HepG2 (cell line): ENCODE results near the gene KLKB1. TPM values are rescaled to one million over a fixed set of nuclear protein-coding genes. Genes with fewer than 3 reads are reported as not detected.

Source experiments
- ARID5B ChIP-seq: IDR thresholded peaks from 2 replicates; pipeline ENCODE4 v1.4.0; 2020; ENCODE audit warnings: mild to moderate bottlenecking, missing genetic modification reagents
- BCL3 ChIP-seq: sonication (generic); formaldehyde crosslinking; IDR thresholded peaks from 2 replicates; pipeline ENCODE4 v1.5.1; 2020; ENCODE audit warnings: mild to moderate bottlenecking, missing genetic modification reagents, moderate library complexity
- CCDC6 ChIP-seq: sonication (generic); formaldehyde crosslinking; IDR thresholded peaks from 2 replicates; pipeline ENCODE4 v1.8.1; 2022; ENCODE audit warnings: mild to moderate bottlenecking, missing genetic modification reagents, moderate library complexity
- FOSL2 ChIP-seq: sonication (generic); formaldehyde crosslinking; IDR thresholded peaks from 2 replicates; pipeline ENCODE4 v1.4.0; 2020; ENCODE audit warnings: missing genetic modification reagents
- HMG20B ChIP-seq: conservative IDR thresholded peaks from 2 replicates; pipeline ENCODE4 v1.6.1; 2016; ENCODE audit warnings: missing genetic modification reagents, missing compliant biosample characterization
- HNRNPK ChIP-seq: fragments of 200-400 bp; formaldehyde crosslinking; IDR thresholded peaks from 2 replicates; pipeline ENCODE4 v1.6.1; 2018; ENCODE audit warnings: low read length, low read depth, moderate library complexity, mild to moderate bottlenecking; ENCODE audit not compliant: poor library complexity, severe bottlenecking
- KDM2A ChIP-seq: sonication (generic); formaldehyde crosslinking; IDR thresholded peaks from 2 replicates; pipeline ENCODE4 v1.4.0; 2020; ENCODE audit warnings: low read depth, missing genetic modification reagents, borderline replicate concordance
- MED13 ChIP-seq: sonication (generic); formaldehyde crosslinking; IDR thresholded peaks from 2 replicates; pipeline ENCODE4 v1.5.0; 2020; ENCODE audit warnings: missing genetic modification reagents
- POLR2AphosphoS5 ChIP-seq: IDR thresholded peaks from 2 replicates; pipeline ENCODE4 v1.6.1; 2012; ENCODE audit warnings: low read depth, low read length
- RBM39 ChIP-seq: fragments of 200-400 bp; formaldehyde crosslinking; IDR thresholded peaks from one replicate; pipeline ENCODE4 v1.6.1; 2018; ENCODE audit warnings: antibody characterized with exemption, mild to moderate bottlenecking, low read depth, low read length; ENCODE audit not compliant: poor library complexity, severe bottlenecking
- RFXAP ChIP-seq: sonication (generic); formaldehyde crosslinking; IDR thresholded peaks from 2 replicates; pipeline ENCODE4 v1.4.0; 2020; ENCODE audit warnings: missing genetic modification reagents, borderline replicate concordance
- TBX2 ChIP-seq: sonication (generic); formaldehyde crosslinking; IDR thresholded peaks from 2 replicates; pipeline ENCODE4 v1.5.0; 2020; ENCODE audit warnings: missing genetic modification reagents, mild to moderate bottlenecking, borderline replicate concordance
- WIZ ChIP-seq: sonication (generic); formaldehyde crosslinking; IDR thresholded peaks from 2 replicates; pipeline ENCODE4 v1.5.1; 2020; ENCODE audit warnings: mild to moderate bottlenecking, missing genetic modification reagents
- ZFP36 ChIP-seq: fragments of 150-350 bp; IDR thresholded peaks from 2 replicates; pipeline ENCODE4 v1.6.1; 2018; ENCODE audit warnings: borderline replicate concordance, low read length, low read depth; ENCODE audit not compliant: partially characterized antibody
- ZFP91 ChIP-seq: sonication (generic); formaldehyde crosslinking; IDR thresholded peaks from 2 replicates; pipeline ENCODE4 v1.9.0; 2022; ENCODE audit warnings: missing genetic modification reagents, mild to moderate bottlenecking, borderline replicate concordance
- ZNF24 ChIP-seq: fragments of 450-650 bp; IDR thresholded peaks from 2 replicates; pipeline ENCODE4 v1.6.1; 2017; ENCODE audit warnings: antibody characterized with exemption, mild to moderate bottlenecking
- ZNF704 ChIP-seq: sonication (generic); formaldehyde crosslinking; IDR thresholded peaks from 2 replicates; pipeline ENCODE4 v1.8.1; 2023; ENCODE audit warnings: mild to moderate bottlenecking, inconsistent platforms, moderate library complexity, missing genetic modification reagents, borderline replicate concordance
- ZNF768 ChIP-seq: sonication (generic); formaldehyde crosslinking; IDR thresholded peaks from 2 replicates; pipeline ENCODE4 v1.4.0; 2020; ENCODE audit warnings: missing genetic modification reagents
- ZNF850 ChIP-seq: sonication (generic); formaldehyde crosslinking; conservative IDR thresholded peaks from 2 replicates; pipeline ENCODE4 v1.9.0; 2021; ENCODE audit warnings: mild to moderate bottlenecking, missing genetic modification reagents
- ZSCAN12 ChIP-seq: sonication (generic); formaldehyde crosslinking; IDR thresholded peaks from 2 replicates; pipeline ENCODE4 v1.9.0; 2021; ENCODE audit warnings: mild to moderate bottlenecking, missing genetic modification reagents
- ZSCAN25 ChIP-seq: sonication (generic); formaldehyde crosslinking; IDR thresholded peaks from 2 replicates; pipeline ENCODE4 v1.8.0; 2022; ENCODE audit warnings: mild to moderate bottlenecking, missing genetic modification reagents
- polyA plus RNA-seq, 8 experiments: library from polyadenylated mRNA; depleted of rRNA in 3 of 8; stranded (reverse) in 7 of 8; unstranded in 1 of 8; fragments of >200 nt; fragmentation: Illumina TruSeq in 4 of 8; extraction: Trizol in 4 of 8; gene quantifications; 2 replicates each; pipeline versions ENCODE4 v1.2.1 to v1.2.3, GENCODE V29; 2011 to 2016; ENCODE audit warnings: low read depth in 4 of 8, missing spikeins in 1 of 8, mixed read lengths in 1 of 8; ENCODE audit not compliant: insufficient read depth in 1 of 8
- total RNA-seq, 5 experiments: library from RNA; depleted of rRNA; stranded (reverse); fragments of >200 nt; fragmentation: Illumina TruSeq; extraction: Trizol; gene quantifications; 2 replicates each; pipeline ENCODE4 v1.2.3, GENCODE V29; 2016; ENCODE audit warnings: low read depth in 1 of 5
- TF ChIP-seq, protein P1 (sequence below): sonication (generic); formaldehyde crosslinking; IDR thresholded peaks from 2 replicates; pipeline ENCODE4 v1.4.0; 2020; ENCODE audit warnings: missing genetic modification reagents

KLKB1 gene
- total and polyA plus RNA-seq, 2 of the 13 experiments (the other 11 are each of a cell fraction or from before 2014, with no cell fraction given): 0.26 to 0.49 TPM

GRCh38 chr4:186266729-186267456, 39.6 kb downstream of the KLKB1 start (continued):
- TF ChIP-seq FOSL2 (CRISPR knock-in tag) (peak; percentile 12; the same call in 1 of the 2 replicates), RBM39 (no peak), ZNF24 (no peak), HNRNPK (no peak), HMG20B (no peak), ZSCAN25 (CRISPR knock-in tag) (peak; percentile 71), ZNF850 (no peak), ZNF704 (CRISPR knock-in tag) (no peak), MED13 (CRISPR knock-in tag) (no peak), ZFP91 (CRISPR knock-in tag) (no peak), KDM2A (CRISPR knock-in tag) (peak; percentile 45; the same call in 1 of the 2 replicates), ZNF768 (CRISPR knock-in tag) (no peak), ARID5B (CRISPR knock-in tag) (peak; percentile 55), CCDC6 (CRISPR knock-in tag) (no peak), ZFP36 (no peak), WIZ (CRISPR knock-in tag) (no peak), TBX2 (CRISPR knock-in tag) (no peak), BCL3 (CRISPR knock-in tag) (no peak), RFXAP (CRISPR knock-in tag) (no peak), ZSCAN12 (CRISPR knock-in tag) (no peak), POLR2AphosphoS5 (no peak)
- TF ChIP-seq, protein P1, sequence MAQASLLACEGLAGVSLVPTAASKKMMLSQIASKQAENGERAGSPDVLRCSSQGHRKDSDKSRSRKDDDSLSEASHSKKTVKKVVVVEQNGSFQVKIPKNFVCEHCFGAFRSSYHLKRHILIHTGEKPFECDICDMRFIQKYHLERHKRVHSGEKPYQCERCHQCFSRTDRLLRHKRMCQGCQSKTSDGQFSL (CRISPR knock-in tag): no peak
